ENCODE measurements around the gene RPS4Y1. TPM values are rescaled to one million over a fixed set of nuclear protein-coding genes. Genes with fewer than 3 reads are reported as not detected.
"Not testable (repeated sequence)": the region's sequence is repeated elsewhere in the genome, so short reads cannot be mapped to it uniquely, and the experiment has no call there.

Gene RPS4Y1
- total and polyA plus RNA-seq, 4 donors, result 293 to 323 TPM; not detected in 2

DNA sequence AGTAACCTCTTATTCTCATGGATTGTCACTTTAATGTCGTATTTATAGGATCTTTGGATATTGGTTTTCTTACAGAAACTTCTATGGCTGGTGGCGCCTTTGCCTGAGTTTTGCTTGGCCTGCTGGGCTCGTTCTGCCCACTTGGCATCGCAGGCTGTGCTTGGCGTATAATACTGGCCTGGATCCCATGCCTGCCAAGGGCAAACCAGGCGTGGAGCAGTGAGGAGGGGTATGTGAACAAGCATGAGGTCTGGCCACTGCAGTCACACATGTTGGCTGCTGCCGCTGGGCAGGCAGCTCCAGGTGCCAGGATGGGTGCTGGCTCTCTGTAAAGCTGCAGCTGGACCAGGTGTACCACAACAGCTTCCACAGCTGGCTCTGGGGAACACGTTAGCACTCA is 26.1 kb downstream of the RPS4Y1 start:
- no peak for DNase-seq (ENCODE audit: low read depth in 4 of 6, low spot score in 6 of 6)
- no peaks in the 10 kb centered on the region for H3K9me3 ChIP-seq (ENCODE audit: control insufficient read depth, insufficient read depth, low read length)
- H3K4me1 ChIP-seq (ENCODE audit: control insufficient read depth, insufficient read depth, low read length), result no peaks in the 10 kb centered on the region
- H3K27ac ChIP-seq (ENCODE audit: low read depth, low read length), result no peak overlapping the region
- no peaks in the 10 kb centered on the region for H3K36me3 ChIP-seq (ENCODE audit: control insufficient read depth, insufficient read depth, low read length)
- H3K4me3 ChIP-seq (ENCODE audit: low read depth, low read length), result no peak overlapping the region
- no peaks in the 10 kb centered on the region for H3K27me3 ChIP-seq (ENCODE audit: control insufficient read depth, insufficient read depth, low read length)
- no CpG with 5 or more reads among the region's 8 CpGs for WGBS (ENCODE audit: insufficient coverage)

DNA sequence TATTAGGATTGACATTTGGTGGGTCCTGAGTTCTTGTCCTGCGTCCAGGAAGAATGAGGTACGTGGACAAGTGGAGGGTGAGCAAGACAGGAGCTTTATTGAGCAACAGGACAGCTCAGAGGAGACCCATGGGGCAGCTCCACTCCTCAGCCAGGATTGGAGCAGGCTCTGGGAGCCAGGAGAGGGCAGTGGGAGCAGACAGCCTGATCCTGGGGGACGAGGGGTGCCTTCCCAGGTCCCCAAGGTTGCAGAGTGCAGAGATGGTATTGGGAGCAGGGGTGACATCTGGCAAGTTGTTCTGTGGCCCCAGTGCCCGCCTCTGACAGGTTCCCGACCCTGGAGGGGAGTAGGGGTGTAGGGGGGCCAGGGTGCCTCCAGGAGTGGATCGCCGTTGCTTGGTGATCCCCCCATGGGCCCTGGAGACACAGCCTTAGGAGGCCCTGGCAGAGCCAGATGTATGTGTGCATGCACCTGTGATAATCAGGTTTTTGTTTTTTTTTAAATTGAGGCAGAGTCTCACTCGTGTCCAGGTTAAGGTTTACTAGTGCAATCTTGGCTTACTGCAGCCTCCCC is 26.7 kb downstream of the RPS4Y1 start:
- Histone ChIP-seq H3K9me3 (ENCODE audit: control insufficient read depth, insufficient read depth, low read length) (no peaks in the 10 kb centered on the region), H3K4me3 (ENCODE audit: low read depth, low read length) (no peak overlapping the region), H3K4me1 (ENCODE audit: control insufficient read depth, insufficient read depth, low read length) (no peaks in the 10 kb centered on the region), H3K27ac (ENCODE audit: low read depth, low read length) (no peak overlapping the region), H3K36me3 (ENCODE audit: control insufficient read depth, insufficient read depth, low read length) (no peaks in the 10 kb centered on the region), H3K27me3 (ENCODE audit: control insufficient read depth, insufficient read depth, low read length) (no peaks in the 10 kb centered on the region)
- no CpG with 5 or more reads among the region's 8 CpGs for WGBS (ENCODE audit: insufficient coverage)
- no peak for DNase-seq (ENCODE audit: low read depth in 4 of 6, low spot score in 6 of 6)

DNA sequence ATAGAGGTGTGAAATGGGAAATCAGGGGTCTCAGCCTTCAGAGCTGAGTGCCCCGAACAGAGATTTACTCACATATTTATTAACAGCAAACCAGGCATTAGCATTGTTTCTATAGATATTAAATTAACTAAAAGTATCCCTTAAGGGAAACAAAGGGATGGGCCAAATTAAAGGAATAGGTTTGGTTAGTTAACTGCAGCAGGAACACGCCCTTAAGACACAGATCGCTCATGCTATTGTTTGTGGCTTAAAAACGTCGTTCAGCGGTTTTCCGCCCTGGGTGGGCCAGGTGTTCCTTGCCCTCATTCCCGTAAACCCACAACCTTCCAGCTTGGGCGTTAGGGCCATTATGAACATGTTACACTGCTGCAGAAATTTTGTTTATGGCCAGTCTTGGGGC is 30.8 kb downstream of the RPS4Y1 start:
- not testable (repeated sequence) for H3K4me3 ChIP-seq (ENCODE audit: low read depth, low read length); H3K27me3 ChIP-seq (ENCODE audit: control insufficient read depth, insufficient read depth, low read length); H3K36me3 ChIP-seq (ENCODE audit: control insufficient read depth, insufficient read depth, low read length); H3K9me3 ChIP-seq (ENCODE audit: control insufficient read depth, insufficient read depth, low read length); DNase-seq (ENCODE audit: low read depth in 4 of 6, low spot score in 6 of 6); H3K4me1 ChIP-seq (ENCODE audit: control insufficient read depth, insufficient read depth, low read length); H3K27ac ChIP-seq (ENCODE audit: low read depth, low read length)
- no CpG with 5 or more reads among the region's 9 CpGs for WGBS (ENCODE audit: insufficient coverage)

DNA sequence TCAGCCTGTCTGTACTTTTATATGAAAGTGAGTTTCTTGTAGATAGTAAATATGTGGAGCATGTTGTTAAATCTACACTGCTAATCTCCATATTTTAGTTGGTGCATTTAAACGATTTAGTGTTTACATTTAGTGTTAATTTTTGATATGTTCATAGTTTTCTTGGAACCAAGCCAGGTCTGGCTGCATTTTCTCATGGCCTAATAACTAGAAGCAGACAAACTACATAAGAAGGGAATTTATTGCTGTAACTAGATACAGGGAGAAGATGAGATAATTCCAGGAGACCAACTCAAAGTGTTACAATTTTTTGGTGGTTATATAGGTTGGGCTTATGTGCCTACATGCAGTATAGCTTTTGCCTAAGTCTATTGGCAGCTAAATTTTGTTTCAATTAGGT is 32.8 kb downstream of the RPS4Y1 start:
- Histone ChIP-seq H3K27me3 (ENCODE audit: control insufficient read depth, insufficient read depth, low read length) (no peaks in the 10 kb centered on the region), H3K27ac (ENCODE audit: low read depth, low read length) (no peak overlapping the region), H3K36me3 (ENCODE audit: control insufficient read depth, insufficient read depth, low read length) (no peaks in the 10 kb centered on the region), H3K4me3 (ENCODE audit: low read depth, low read length) (no peak overlapping the region), H3K4me1 (ENCODE audit: control insufficient read depth, insufficient read depth, low read length) (no peaks in the 10 kb centered on the region), H3K9me3 (ENCODE audit: control insufficient read depth, insufficient read depth, low read length) (no peaks in the 10 kb centered on the region)
- no CpG with 5 or more reads among the region's 1 CpG for WGBS (ENCODE audit: insufficient coverage)
- no peak for DNase-seq (ENCODE audit: low read depth in 4 of 6, low spot score in 6 of 6)

DNA sequence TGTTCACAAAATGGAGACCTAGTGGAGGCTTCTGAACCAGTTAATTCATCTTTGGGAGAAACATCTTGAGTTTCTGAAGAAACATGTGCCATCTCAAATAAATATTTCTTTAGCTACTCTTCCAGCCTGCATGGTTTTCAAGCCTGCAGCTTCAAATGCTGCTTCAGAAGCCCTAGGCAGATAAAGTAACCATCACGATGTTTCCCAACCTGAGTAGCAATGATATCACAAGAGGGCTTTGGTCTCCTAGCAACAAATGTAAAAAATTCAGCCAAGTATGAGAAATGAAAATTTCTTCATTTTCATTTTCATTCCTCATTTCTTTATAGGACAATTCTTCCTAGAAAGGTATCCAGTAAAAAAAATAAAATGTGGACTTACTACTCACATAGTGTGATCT is 42.2 kb downstream of the RPS4Y1 start:
- no CpG with 5 or more reads among the region's 1 CpG for WGBS (ENCODE audit: insufficient coverage)
- no peaks in the 10 kb centered on the region for H3K4me1 ChIP-seq (ENCODE audit: control insufficient read depth, insufficient read depth, low read length)
- H3K9me3 ChIP-seq (ENCODE audit: control insufficient read depth, insufficient read depth, low read length), result no peaks in the 10 kb centered on the region
- peak in 1 of 6 donors; percentile 42 for DNase-seq (ENCODE audit: low read depth in 4 of 6, low spot score in 6 of 6)
- H3K4me3 ChIP-seq (ENCODE audit: low read depth, low read length), result no peak overlapping the region
- no peaks in the 10 kb centered on the region for H3K36me3 ChIP-seq (ENCODE audit: control insufficient read depth, insufficient read depth, low read length)
- H3K27me3 ChIP-seq (ENCODE audit: control insufficient read depth, insufficient read depth, low read length), result no peaks in the 10 kb centered on the region
- no peak overlapping the region for H3K27ac ChIP-seq (ENCODE audit: low read depth, low read length)

DNA sequence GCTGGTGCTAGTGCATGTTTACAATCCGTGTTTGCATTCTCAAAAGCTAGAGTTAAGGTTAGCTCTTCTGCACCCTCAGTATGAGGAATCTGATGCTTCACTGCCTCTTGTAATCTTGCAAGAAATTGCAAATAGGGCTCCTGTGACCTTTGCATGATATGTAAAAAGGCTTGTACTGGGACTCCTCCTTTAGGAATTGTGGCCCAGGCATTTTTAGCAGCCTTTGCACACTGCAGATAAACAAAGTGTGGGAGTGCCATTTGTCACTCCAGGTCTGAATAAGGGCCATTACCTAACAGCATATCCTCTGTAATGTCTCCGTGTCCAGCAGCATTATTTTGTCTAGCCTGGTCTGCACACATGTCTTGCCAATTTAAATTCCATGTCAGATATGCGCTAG is 44.5 kb downstream of the RPS4Y1 start:
- peak in 1 of 6 donors; percentile 1 for DNase-seq (ENCODE audit: low read depth in 4 of 6, low spot score in 6 of 6)
- H3K36me3 ChIP-seq (ENCODE audit: control insufficient read depth, insufficient read depth, low read length), result no peaks in the 10 kb centered on the region
- no peak overlapping the region for H3K4me3 ChIP-seq (ENCODE audit: low read depth, low read length)
- H3K27me3 ChIP-seq (ENCODE audit: control insufficient read depth, insufficient read depth, low read length), result no peaks in the 10 kb centered on the region
- no CpG with 5 or more reads among the region's 3 CpGs for WGBS (ENCODE audit: insufficient coverage)
- no peaks in the 10 kb centered on the region for H3K4me1 ChIP-seq (ENCODE audit: control insufficient read depth, insufficient read depth, low read length)
- H3K9me3 ChIP-seq (ENCODE audit: control insufficient read depth, insufficient read depth, low read length), result no peaks in the 10 kb centered on the region
- no peak overlapping the region for H3K27ac ChIP-seq (ENCODE audit: low read depth, low read length)

DNA sequence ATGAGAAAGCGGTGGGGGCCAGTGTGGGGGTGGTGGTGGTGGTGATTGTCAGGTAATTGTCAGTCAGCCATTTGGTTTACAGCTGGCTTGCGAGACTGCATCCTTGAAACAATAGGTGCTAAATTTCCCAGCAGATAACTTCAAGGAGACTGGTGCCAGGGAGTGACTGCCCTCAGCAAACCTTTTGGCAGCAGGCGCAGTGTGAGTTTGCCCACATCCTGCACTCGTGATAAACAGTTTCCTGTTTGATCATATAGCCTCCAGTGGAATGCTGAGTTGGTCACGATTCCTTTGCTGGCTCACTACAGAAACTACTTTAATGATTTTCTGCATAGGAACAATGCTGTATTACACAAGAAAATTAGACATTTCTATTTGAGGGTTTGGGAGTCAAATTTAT is 46.0 kb downstream of the RPS4Y1 start:
- Histone ChIP-seq H3K27ac (ENCODE audit: low read depth, low read length) (no peak overlapping the region), H3K9me3 (ENCODE audit: control insufficient read depth, insufficient read depth, low read length) (no peaks in the 10 kb centered on the region), H3K4me3 (ENCODE audit: low read depth, low read length) (no peak overlapping the region), H3K36me3 (ENCODE audit: control insufficient read depth, insufficient read depth, low read length) (no peaks in the 10 kb centered on the region), H3K27me3 (ENCODE audit: control insufficient read depth, insufficient read depth, low read length) (no peaks in the 10 kb centered on the region), H3K4me1 (ENCODE audit: control insufficient read depth, insufficient read depth, low read length) (no peaks in the 10 kb centered on the region)
- WGBS (ENCODE audit: insufficient coverage), result no CpG with 5 or more reads among the region's 5 CpGs
- DNase-seq (ENCODE audit: low read depth in 4 of 6, low spot score in 6 of 6), result no peak

DNA sequence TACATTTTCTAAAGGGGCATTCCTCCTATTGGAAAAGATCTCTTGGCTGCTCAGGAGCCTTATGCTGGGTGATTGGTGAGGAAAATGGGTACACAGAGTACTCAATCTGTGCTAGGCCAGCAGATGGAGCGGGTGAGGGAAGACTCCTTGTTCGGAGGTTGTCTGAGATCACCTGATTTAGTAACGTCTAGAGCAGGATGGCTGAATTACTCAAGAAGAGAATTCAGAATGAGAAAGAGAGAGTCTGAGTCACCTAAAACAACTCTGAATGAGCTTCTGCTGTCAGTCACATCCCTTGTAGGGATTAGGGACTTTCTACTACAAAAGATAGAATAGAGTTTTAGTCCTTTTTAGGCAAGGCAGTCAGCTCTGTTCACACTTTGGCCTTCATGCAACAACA is 46.6 kb downstream of the RPS4Y1 start:
- no peak overlapping the region for H3K4me3 ChIP-seq (ENCODE audit: low read depth, low read length)
- no peaks in the 10 kb centered on the region for H3K27me3 ChIP-seq (ENCODE audit: control insufficient read depth, insufficient read depth, low read length)
- H3K9me3 ChIP-seq (ENCODE audit: control insufficient read depth, insufficient read depth, low read length), result no peaks in the 10 kb centered on the region
- no peak for DNase-seq (ENCODE audit: low read depth in 4 of 6, low spot score in 6 of 6)
- H3K27ac ChIP-seq (ENCODE audit: low read depth, low read length), result no peak overlapping the region
- no peaks in the 10 kb centered on the region for H3K4me1 ChIP-seq (ENCODE audit: control insufficient read depth, insufficient read depth, low read length)
- H3K36me3 ChIP-seq (ENCODE audit: control insufficient read depth, insufficient read depth, low read length), result no peaks in the 10 kb centered on the region
- WGBS (ENCODE audit: insufficient coverage), result no CpG with 5 or more reads among the region's 3 CpGs

DNA sequence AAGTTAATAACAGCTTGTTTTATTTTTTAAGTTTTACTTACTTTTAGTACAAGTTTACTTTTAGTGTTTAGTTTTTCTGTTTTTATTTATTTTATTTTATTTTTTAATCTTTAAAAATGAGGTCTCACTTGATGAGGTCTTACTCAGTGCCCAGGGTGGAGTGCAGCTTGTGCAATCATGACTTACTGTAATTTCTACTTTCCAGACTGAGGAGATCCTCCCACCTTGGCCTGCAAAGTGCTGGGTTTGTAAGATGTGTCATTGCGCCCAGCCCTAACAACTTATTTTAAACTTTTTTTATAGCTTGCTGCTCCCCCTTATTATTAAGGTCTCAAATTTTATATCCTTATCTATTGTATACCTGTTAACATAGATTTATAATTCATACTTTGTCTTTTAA is 52.1 kb downstream of the RPS4Y1 start:
- Histone ChIP-seq H3K4me3 (ENCODE audit: low read depth, low read length) (no peak overlapping the region), H3K27me3 (ENCODE audit: control insufficient read depth, insufficient read depth, low read length) (no peaks in the 10 kb centered on the region), H3K36me3 (ENCODE audit: control insufficient read depth, insufficient read depth, low read length) (no peaks in the 10 kb centered on the region), H3K27ac (ENCODE audit: low read depth, low read length) (no peak overlapping the region), H3K4me1 (ENCODE audit: control insufficient read depth, insufficient read depth, low read length) (no peaks in the 10 kb centered on the region), H3K9me3 (ENCODE audit: control insufficient read depth, insufficient read depth, low read length) (no peaks in the 10 kb centered on the region)
- whole genome bisulfite sequencing (ENCODE audit: insufficient coverage), result no CpG with 5 or more reads among the region's 1 CpG
- DNase-seq (ENCODE audit: low read depth in 4 of 6, low spot score in 6 of 6), result no peak

DNA sequence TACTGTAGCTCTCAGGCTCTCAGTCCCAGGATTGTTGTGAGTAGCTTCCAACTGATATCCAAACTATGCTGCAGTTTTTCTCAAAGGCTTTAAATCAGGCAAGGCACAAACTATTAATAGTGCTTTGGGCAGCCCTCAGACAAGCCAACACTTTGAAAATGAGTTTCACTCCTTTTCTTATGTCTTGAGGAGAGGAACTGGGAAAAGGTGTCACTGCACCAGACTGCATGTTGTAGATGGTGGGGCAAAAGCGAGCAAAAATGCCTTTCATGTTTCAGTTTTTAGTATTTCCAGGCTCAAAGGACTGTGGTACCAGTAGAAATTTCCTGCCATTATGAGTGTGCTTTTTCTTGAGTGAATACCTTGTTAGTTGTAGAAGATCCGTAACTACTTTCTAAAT is 54.6 kb downstream of the RPS4Y1 start:
- no CpG with 5 or more reads among the region's 2 CpGs for WGBS (ENCODE audit: insufficient coverage)
- no peaks in the 10 kb centered on the region for H3K9me3 ChIP-seq (ENCODE audit: control insufficient read depth, insufficient read depth, low read length)
- no peaks in the 10 kb centered on the region for H3K36me3 ChIP-seq (ENCODE audit: control insufficient read depth, insufficient read depth, low read length)
- H3K4me3 ChIP-seq (ENCODE audit: low read depth, low read length), result no peak overlapping the region
- H3K4me1 ChIP-seq (ENCODE audit: control insufficient read depth, insufficient read depth, low read length), result no peaks in the 10 kb centered on the region
- no peaks in the 10 kb centered on the region for H3K27me3 ChIP-seq (ENCODE audit: control insufficient read depth, insufficient read depth, low read length)
- no peak overlapping the region for H3K27ac ChIP-seq (ENCODE audit: low read depth, low read length)
- DNase-seq (ENCODE audit: low read depth in 4 of 6, low spot score in 6 of 6), result no peak

All from spinal cord (tissue), 10 donors.